ENCODE results near the gene INTS11. TPM values are rescaled to one million over a fixed set of nuclear protein-coding genes. Genes with fewer than 3 reads are reported as not detected.

INTS11 gene
- total RNA-seq, 1 experiment from 2014 or later, result 103 TPM

- peaks cover 78% of the 10 kb centered on the region for H3K36me3 Mint-ChIP-seq (ENCODE audit: insufficient read depth, unreplicated experiment)
- POLR2A ChIA-PET, result no interaction called here
Measured at GRCh38 chr1:1313500-1314236, 10.8 kb downstream of the INTS11 start.

GRCh38 chr1:1312450-1313314 lies 11.8 kb downstream of the INTS11 start:
- POLR2A ChIA-PET, result no interaction called here
- no peaks in the 10 kb centered on the region for H3K9me3 ChIP-seq
- BruUV-seq (replicated peaks), result no TSS peak
- no peak for DNase-seq
- CTCF ChIA-PET, result no interaction called here
- no peaks in the 10 kb centered on the region for H3K9me3 Mint-ChIP-seq (ENCODE audit: unreplicated experiment)
- H3K27me3 ChIP-seq (replicated peaks; ENCODE audit: control insufficient read depth, insufficient read depth, low read length), result no peaks in the 10 kb centered on the region
- intact Hi-C loops (cut with micrococcal nuclease; ENCODE audit: unreplicated experiment), result no loop called here
- H3K36me3 Mint-ChIP-seq (ENCODE audit: insufficient read depth, unreplicated experiment), result peaks cover 69% of the 10 kb centered on the region
- H3K27ac Mint-ChIP-seq (ENCODE audit: unreplicated experiment), result no peak overlapping the region
- TF ChIP-seq CTCF (IDR thresholded peaks at IDR 0.05; ENCODE audit: insufficient read depth in 1 of 2, low read depth in 1 of 2, low read length in 1 of 2, severe bottlenecking in 1 of 2, unreplicated experiment in 1 of 2), result no peak
- peaks cover 6% of the 10 kb centered on the region for H3K4me1 Mint-ChIP-seq (ENCODE audit: low read depth, unreplicated experiment)
- no peak overlapping the region for H3K4me3 ChIP-seq (ENCODE audit: low read depth, low read length)
- H3K27me3 Mint-ChIP-seq (ENCODE audit: insufficient read depth, unreplicated experiment), result no peaks in the 10 kb centered on the region
- peaks cover 10% of the 10 kb centered on the region for H3K4me1 ChIP-seq
- H3K4me3 Mint-ChIP-seq (ENCODE audit: unreplicated experiment), result no peak overlapping the region
- H3K36me3 ChIP-seq (ENCODE audit: control insufficient read depth, insufficient read depth, low read length), result no peaks in the 10 kb centered on the region; the same call in 1 of the 2 replicates

More at GRCh38 chr1:1313500-1314236, 10.8 kb downstream of the INTS11 start:
- TF ChIP-seq CTCF (IDR thresholded peaks at IDR 0.05; ENCODE audit: insufficient read depth in 1 of 2, low read depth in 1 of 2, low read length in 1 of 2, severe bottlenecking in 1 of 2, unreplicated experiment in 1 of 2), result no peak
- Mint-ChIP-seq H3K4me3 (ENCODE audit: unreplicated experiment) (no peak overlapping the region), H3K27ac (ENCODE audit: unreplicated experiment) (no peak overlapping the region), H3K27me3 (ENCODE audit: insufficient read depth, unreplicated experiment) (no peaks in the 10 kb centered on the region), H3K9me3 (ENCODE audit: unreplicated experiment) (no peaks in the 10 kb centered on the region), H3K4me1 (ENCODE audit: low read depth, unreplicated experiment) (peaks cover 6% of the 10 kb centered on the region)
- no peak for DNase-seq
- Histone ChIP-seq H3K27me3 (replicated peaks; ENCODE audit: control insufficient read depth, insufficient read depth, low read length) (no peaks in the 10 kb centered on the region), H3K4me3 (ENCODE audit: low read depth, low read length) (no peak overlapping the region), H3K4me1 (peaks cover 10% of the 10 kb centered on the region), H3K36me3 (ENCODE audit: control insufficient read depth, insufficient read depth, low read length) (no peaks in the 10 kb centered on the region; the same call in 1 of the 2 replicates), H3K9me3 (no peaks in the 10 kb centered on the region)
- BruUV-seq (replicated peaks), result no TSS peak
- CTCF ChIA-PET, result no interaction called here
- intact Hi-C loops (cut with micrococcal nuclease; ENCODE audit: unreplicated experiment), result no loop called here

Data from Caco-2 (cell line).